ENCODE results near the gene PIRT.

Gene PIRT

GRCh38 chr17:10806545-10807262, 31.2 kb downstream of the PIRT start:
- no peak for DNase-seq (ENCODE audit: low read depth)
- H3K4me3 ChIP-seq (ENCODE audit: low read depth, low read length): no peak overlapping the region
- TF ChIP-seq, protein P1, sequence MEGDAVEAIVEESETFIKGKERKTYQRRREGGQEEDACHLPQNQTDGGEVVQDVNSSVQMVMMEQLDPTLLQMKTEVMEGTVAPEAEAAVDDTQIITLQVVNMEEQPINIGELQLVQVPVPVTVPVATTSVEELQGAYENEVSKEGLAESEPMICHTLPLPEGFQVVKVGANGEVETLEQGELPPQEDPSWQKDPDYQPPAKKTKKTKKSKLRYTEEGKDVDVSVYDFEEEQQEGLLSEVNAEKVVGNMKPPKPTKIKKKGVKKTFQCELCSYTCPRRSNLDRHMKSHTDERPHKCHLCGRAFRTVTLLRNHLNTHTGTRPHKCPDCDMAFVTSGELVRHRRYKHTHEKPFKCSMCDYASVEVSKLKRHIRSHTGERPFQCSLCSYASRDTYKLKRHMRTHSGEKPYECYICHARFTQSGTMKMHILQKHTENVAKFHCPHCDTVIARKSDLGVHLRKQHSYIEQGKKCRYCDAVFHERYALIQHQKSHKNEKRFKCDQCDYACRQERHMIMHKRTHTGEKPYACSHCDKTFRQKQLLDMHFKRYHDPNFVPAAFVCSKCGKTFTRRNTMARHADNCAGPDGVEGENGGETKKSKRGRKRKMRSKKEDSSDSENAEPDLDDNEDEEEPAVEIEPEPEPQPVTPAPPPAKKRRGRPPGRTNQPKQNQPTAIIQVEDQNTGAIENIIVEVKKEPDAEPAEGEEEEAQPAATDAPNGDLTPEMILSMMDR (IDR thresholded peaks at IDR 0.05; ENCODE audit: insufficient read depth, low read depth, low read length, missing control alignments): no peak

GRCh38 chr17:10805911-10806310, 32.0 kb downstream of the PIRT start:
- TF ChIP-seq, protein P1 (IDR thresholded peaks at IDR 0.05; ENCODE audit: insufficient read depth, low read depth, low read length, missing control alignments): no peak

DNA sequence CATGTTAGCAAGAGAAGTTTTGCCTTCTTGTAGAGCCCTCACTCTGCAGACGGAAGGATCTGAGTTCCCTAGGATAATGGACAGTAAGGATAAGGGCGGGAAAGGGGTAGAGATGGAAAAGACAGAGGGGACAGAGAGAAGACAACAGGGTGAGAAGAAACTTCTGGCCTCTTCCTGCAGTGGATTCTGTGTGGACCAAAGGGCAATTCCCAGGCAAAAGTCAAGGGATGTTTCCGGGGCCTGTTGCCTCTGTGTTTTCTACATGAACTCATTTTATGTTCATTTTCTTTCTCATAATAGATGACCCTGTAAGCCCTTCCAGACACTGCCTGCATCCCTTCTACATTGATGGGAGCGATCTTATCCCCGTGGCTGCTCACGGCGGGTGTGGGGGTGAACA, 33.3 kb downstream of the PIRT start:
- DNase-seq (ENCODE audit: low read depth): no peak
- TF ChIP-seq, protein P1 (IDR thresholded peaks at IDR 0.05; ENCODE audit: insufficient read depth, low read depth, low read length, missing control alignments): no peak
- H3K4me3 ChIP-seq (ENCODE audit: low read depth, low read length): no peak overlapping the region

More at GRCh38 chr17:10805911-10806310, 32.0 kb downstream of the PIRT start:
- DNase-seq (ENCODE audit: low read depth): no peak
- H3K4me3 ChIP-seq (ENCODE audit: low read depth, low read length): no peak overlapping the region

DNA sequence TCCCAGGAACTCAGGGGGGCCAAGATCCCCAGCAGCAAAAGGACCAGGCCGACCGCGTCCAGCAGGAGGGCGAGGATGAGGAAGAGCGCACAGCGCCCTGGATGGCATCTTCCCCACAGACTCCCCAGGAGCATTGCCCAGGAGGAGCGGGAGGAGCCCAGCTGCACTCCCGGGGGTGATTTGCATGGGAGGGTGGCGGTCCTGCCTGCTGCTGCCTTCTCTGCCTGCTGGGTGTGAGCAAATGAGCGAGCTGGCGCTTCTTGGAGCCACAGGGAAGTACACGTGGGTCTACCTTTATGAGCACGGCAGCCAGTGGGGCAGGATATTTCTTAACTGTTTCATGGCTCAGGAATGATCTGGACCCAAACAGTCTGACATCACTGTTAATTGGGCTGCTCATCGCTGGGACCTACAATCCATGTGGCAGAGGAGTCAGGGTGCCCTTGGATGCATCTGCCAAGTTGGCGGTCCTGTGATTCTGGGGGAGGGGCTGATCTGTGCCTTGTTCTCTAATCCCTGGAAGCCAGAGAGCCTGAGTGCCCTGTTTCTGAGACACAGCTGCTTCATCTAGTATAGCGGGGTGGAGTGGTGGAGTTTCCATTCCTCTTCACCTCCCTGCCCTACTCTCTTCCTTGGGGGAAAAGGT, 33.9 kb downstream of the PIRT start, which contains the start of gene TMEM238L:
Gene TMEM238L (minus strand): TSS at position 270 of the 646 bp plus-strand sequence. CDS start 136 bp downstream, at position 134.
- DNase-seq (ENCODE audit: low read depth): no peak
- H3K4me3 ChIP-seq (ENCODE audit: low read depth, low read length): no peak within 1 kb of the TSS
- TF ChIP-seq, protein P1 (IDR thresholded peaks at IDR 0.05; ENCODE audit: insufficient read depth, low read depth, low read length, missing control alignments): no peak

DNA sequence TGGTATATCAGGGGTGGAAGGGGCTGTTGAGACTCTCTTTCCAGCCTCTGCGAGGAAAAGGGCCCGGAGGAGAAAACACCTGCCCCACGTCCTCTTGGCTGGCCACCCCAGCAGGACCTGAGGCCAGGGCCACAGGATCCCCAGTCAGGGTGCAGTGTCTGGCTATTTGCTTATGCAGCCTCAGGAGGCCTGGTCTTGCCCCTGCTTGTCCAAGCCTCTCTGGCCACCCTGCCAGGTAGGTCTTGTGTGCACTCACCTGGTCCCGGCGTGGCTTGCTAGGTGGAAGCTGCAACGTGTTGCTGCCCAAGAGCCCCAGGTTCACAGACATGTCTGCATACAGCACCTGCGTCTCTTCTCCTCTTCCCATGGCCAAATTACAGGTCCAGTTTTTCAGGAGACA, 34.5 kb downstream of the PIRT start:
- DNase-seq (ENCODE audit: low read depth): no peak
- H3K4me3 ChIP-seq (ENCODE audit: low read depth, low read length): no peak overlapping the region
- TF ChIP-seq, protein P1 (IDR thresholded peaks at IDR 0.05; ENCODE audit: insufficient read depth, low read depth, low read length, missing control alignments): no peak

GRCh38 chr17:10802496-10803284, 35.2 kb downstream of the PIRT start:
- DNase-seq (ENCODE audit: low read depth): no peak
- TF ChIP-seq, protein P1 (IDR thresholded peaks at IDR 0.05; ENCODE audit: insufficient read depth, low read depth, low read length, missing control alignments): no peak
- H3K4me3 ChIP-seq (ENCODE audit: low read depth, low read length): no peak overlapping the region

Measured in GM12865 (cell line).